Neural cell (in vitro differentiated cells): ENCODE data around the gene IKZF2. TPM values are rescaled to one million over a fixed set of nuclear protein-coding genes. Genes with fewer than 3 reads are reported as not detected.

ENCODE experiments used
- H2AFZ ChIP-seq: fragments of 200-600, 300-800 bp; sonication (generic), shearing (Covaris generic); 2 replicates; pipeline ENCODE4 v1.6.0; 2014; ENCODE audit warnings: low read depth, mild to moderate bottlenecking, antibody characterized with exemption, low read length, moderate library complexity
- H3F3A ChIP-seq: fragments of 200-600 bp; shearing (Covaris generic); 2 replicates; pipeline ENCODE4 v1.6.1; 2016; ENCODE audit warnings: mild to moderate bottlenecking, moderate library complexity, mixed read lengths, antibody characterized with exemption, low read length; ENCODE audit not compliant: insufficient read depth, poor library complexity, severe bottlenecking
- H3K27ac ChIP-seq: fragments of 200-600, 300-800 bp; sonication (generic), shearing (Covaris generic); 2 replicates; pipeline ENCODE4 v1.5.1; 2014; ENCODE audit warnings: mild to moderate bottlenecking, low read length, moderate library complexity
- H3K27me3 ChIP-seq: fragments of 300-800, 200-600 bp; sonication (generic), shearing (Covaris generic); 2 replicates; pipeline ENCODE4 v1.6.0; 2014; ENCODE audit warnings: mild to moderate bottlenecking, low read depth, low read length, moderate library complexity; ENCODE audit not compliant: insufficient read depth
- H3K36me3 ChIP-seq: fragments of 300-800, 200-600 bp; sonication (generic), shearing (Covaris generic); 2 replicates; pipeline ENCODE4 v1.5.1; 2014; ENCODE audit warnings: mild to moderate bottlenecking, antibody characterized with exemption, low read length, moderate library complexity; ENCODE audit not compliant: insufficient read depth
- H3K4me2 ChIP-seq: fragments of 300-800, 200-600 bp; sonication (generic), shearing (Covaris generic); 2 replicates; pipeline ENCODE4 v1.6.0; 2014; ENCODE audit warnings: mild to moderate bottlenecking, low read length
- H3K4me3 ChIP-seq: fragments of 300-800, 200-600 bp; sonication (generic), shearing (Covaris generic); 2 replicates; pipeline ENCODE4 v1.5.1; 2014; ENCODE audit warnings: mild to moderate bottlenecking, low read length, moderate library complexity
- H3K79me2 ChIP-seq: fragments of 200-600 bp; shearing (Covaris generic); replicated peaks from 2 replicates; pipeline ENCODE4 v1.6.0; 2014; ENCODE audit warnings: mild to moderate bottlenecking, low read length, moderate library complexity; ENCODE audit not compliant: insufficient read depth
- H3K9ac ChIP-seq: fragments of 300-800, 200-600 bp; sonication (generic), shearing (Covaris generic); 2 replicates; pipeline ENCODE4 v1.6.1; 2016; ENCODE audit warnings: mild to moderate bottlenecking, low read length, mixed read lengths
- H3K9me2 ChIP-seq: fragments of 200-600 bp; shearing (Covaris generic); 2 replicates; pipeline ENCODE4 v1.6.1; 2016; ENCODE audit warnings: mild to moderate bottlenecking, low read length, mixed read lengths; ENCODE audit not compliant: insufficient read depth
- H3K9me3 ChIP-seq: fragments of 200-600, 300-800 bp; sonication (generic), shearing (Covaris generic); 2 replicates; pipeline ENCODE4 v1.6.1; 2016; ENCODE audit warnings: mild to moderate bottlenecking, mixed run types, low read length, moderate library complexity, mixed read lengths
- H4K20me1 ChIP-seq: fragments of 200-600 bp; shearing (Covaris generic); 2 replicates; pipeline ENCODE4 v1.6.1; 2016; ENCODE audit warnings: mild to moderate bottlenecking, mixed run types; ENCODE audit not compliant: insufficient read depth
- EP300 ChIP-seq: fragments of 450-650 bp; conservative IDR thresholded peaks from 2 replicates; pipeline ENCODE4 v1.6.1; 2014; ENCODE audit warnings: antibody characterized with exemption, mild to moderate bottlenecking, moderate library complexity; ENCODE audit not compliant: poor library complexity, severe bottlenecking
- EZH2 ChIP-seq: fragments of 200-600, 300-800 bp; shearing (Covaris generic), sonication (generic); IDR thresholded peaks from 2 replicates; pipeline ENCODE4 v1.6.1; 2014; ENCODE audit warnings: antibody characterized with exemption, low read length, borderline replicate concordance, mild to moderate bottlenecking; ENCODE audit not compliant: insufficient read depth, poor library complexity, severe bottlenecking
- MXI1 ChIP-seq: fragments of 450-650 bp; conservative IDR thresholded peaks from 2 replicates; pipeline ENCODE4 v1.6.1; 2014; ENCODE audit warnings: antibody characterized with exemption, mild to moderate bottlenecking; ENCODE audit not compliant: poor library complexity, severe bottlenecking
- POLR2AphosphoS5 ChIP-seq: IDR thresholded peaks from 2 replicates; pipeline ENCODE4 v1.6.1; 2012
- RAD21 ChIP-seq: fragments of 450-650 bp; conservative IDR thresholded peaks from 2 replicates; pipeline ENCODE4 v1.6.1; 2014; ENCODE audit warnings: antibody characterized with exemption, mild to moderate bottlenecking, moderate library complexity
- SMC3 ChIP-seq: fragments of 450-650 bp; conservative IDR thresholded peaks from 2 replicates; pipeline ENCODE4 v1.6.1; 2014; ENCODE audit warnings: antibody characterized with exemption, mild to moderate bottlenecking, moderate library complexity; ENCODE audit not compliant: poor library complexity
- TAF1 ChIP-seq: IDR thresholded peaks from 2 replicates; pipeline ENCODE4 v1.6.1; 2012; ENCODE audit warnings: low read depth
- polyA plus RNA-seq: library from polyadenylated mRNA; depleted of rRNA; stranded (reverse); fragments of >200 nt; gene quantifications from 2 replicates; pipeline ENCODE4 v1.2.3, GENCODE V29; 2014
- TF ChIP-seq, protein P1 (sequence below): fragments of 450-650 bp; IDR thresholded peaks from 2 replicates; pipeline ENCODE4 v1.5.1; 2014; ENCODE audit warnings: antibody characterized with exemption, mild to moderate bottlenecking, moderate library complexity; ENCODE audit not compliant: poor library complexity, severe bottlenecking
- TF ChIP-seq, protein P2 (sequence below): IDR thresholded peaks from 2 replicates; pipeline ENCODE4 v1.6.1; 2012; ENCODE audit warnings: borderline replicate concordance

Gene IKZF2
- polyA plus RNA-seq, 1 donor from 2014 or later, result 5.6 TPM

DNA sequence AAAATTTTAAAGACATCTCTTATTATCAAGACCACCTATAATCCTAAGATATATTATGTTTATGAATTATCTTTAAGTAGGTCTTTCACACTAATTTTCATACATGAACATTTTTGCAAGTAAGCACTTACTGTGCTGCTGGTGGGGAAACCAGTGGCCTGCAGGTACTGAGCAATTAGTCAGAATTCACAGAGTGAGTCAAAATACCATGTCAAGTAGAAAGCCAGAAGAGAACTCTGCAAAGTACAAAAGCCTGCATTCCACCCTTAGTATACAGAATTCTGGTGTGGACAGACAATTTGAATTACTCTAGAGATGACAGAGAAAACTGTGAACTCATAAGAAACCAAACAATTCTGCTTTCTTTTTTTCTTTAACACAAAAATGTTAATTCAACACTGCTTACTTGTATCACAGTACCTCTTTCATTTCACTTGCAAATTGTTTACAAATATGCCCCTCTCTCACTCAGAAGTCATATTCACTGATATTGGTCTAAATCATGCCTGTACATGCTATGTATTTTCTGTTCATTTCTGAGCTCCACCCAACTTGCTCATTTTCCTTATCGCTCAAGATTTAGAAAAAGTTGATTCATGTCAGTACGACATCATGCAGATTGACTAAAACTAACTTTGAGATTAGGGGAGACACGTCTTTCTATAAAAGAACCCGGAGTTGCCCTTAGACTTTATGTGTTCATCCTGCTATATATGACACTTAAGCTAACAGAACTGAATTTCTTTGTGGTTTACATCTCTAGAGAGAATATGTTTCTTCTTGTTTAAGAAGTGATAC, 182.9 kb downstream of the IKZF2 start:
- Histone ChIP-seq H3K9me2 (no peaks in the 10 kb centered on the region), H3K9me3 (no peaks in the 10 kb centered on the region), H3K79me2 (no peaks in the 10 kb centered on the region), H3K27me3 (no peaks in the 10 kb centered on the region), H3K4me3 (no peak overlapping the region), H3K4me2 (no peak overlapping the region), H4K20me1 (no peaks in the 10 kb centered on the region), H2AFZ (no peak overlapping the region), H3K27ac (no peak overlapping the region), H3K9ac (no peak overlapping the region), H3F3A (no peaks in the 10 kb centered on the region), H3K36me3 (no peaks in the 10 kb centered on the region)
- TF ChIP-seq, protein P1, sequence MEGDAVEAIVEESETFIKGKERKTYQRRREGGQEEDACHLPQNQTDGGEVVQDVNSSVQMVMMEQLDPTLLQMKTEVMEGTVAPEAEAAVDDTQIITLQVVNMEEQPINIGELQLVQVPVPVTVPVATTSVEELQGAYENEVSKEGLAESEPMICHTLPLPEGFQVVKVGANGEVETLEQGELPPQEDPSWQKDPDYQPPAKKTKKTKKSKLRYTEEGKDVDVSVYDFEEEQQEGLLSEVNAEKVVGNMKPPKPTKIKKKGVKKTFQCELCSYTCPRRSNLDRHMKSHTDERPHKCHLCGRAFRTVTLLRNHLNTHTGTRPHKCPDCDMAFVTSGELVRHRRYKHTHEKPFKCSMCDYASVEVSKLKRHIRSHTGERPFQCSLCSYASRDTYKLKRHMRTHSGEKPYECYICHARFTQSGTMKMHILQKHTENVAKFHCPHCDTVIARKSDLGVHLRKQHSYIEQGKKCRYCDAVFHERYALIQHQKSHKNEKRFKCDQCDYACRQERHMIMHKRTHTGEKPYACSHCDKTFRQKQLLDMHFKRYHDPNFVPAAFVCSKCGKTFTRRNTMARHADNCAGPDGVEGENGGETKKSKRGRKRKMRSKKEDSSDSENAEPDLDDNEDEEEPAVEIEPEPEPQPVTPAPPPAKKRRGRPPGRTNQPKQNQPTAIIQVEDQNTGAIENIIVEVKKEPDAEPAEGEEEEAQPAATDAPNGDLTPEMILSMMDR, result no peak
- TF ChIP-seq RAD21 (no peak), MXI1 (no peak), EP300 (no peak), POLR2AphosphoS5 (no peak), SMC3 (no peak), TAF1 (no peak)

DNA sequence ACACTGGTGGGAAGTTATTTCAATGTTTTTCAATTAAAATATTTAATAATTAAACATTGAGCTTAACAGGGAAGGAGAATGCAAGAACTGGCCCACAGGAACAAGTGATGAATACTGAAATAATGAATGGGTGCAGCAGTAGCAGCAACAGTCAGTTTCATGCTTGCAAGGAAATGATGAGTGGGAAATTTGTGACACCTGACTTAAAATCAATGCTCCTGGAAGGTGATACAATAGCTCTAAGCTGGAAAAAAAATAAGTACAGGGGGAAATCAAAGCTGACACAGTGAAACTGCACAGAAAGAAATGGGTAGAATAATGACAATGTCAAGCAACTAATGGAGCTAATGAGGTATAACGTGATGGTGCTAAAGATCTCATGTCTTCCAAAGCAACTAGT, 184.5 kb downstream of the IKZF2 start:
- H4K20me1 ChIP-seq, result no peaks in the 10 kb centered on the region
- no peak overlapping the region for H2AFZ ChIP-seq
- H3K27me3 ChIP-seq, result no peaks in the 10 kb centered on the region
- TF ChIP-seq POLR2AphosphoS5, result no peak
- no peak overlapping the region for H3K4me3 ChIP-seq
- H3K9ac ChIP-seq, result no peak overlapping the region
- H3K4me2 ChIP-seq, result no peak overlapping the region
- no peaks in the 10 kb centered on the region for H3K9me3 ChIP-seq
- no peaks in the 10 kb centered on the region for H3K79me2 ChIP-seq
- H3K9me2 ChIP-seq, result no peaks in the 10 kb centered on the region
- H3F3A ChIP-seq, result no peaks in the 10 kb centered on the region
- H3K36me3 ChIP-seq, result no peaks in the 10 kb centered on the region
- H3K27ac ChIP-seq, result no peak overlapping the region

DNA sequence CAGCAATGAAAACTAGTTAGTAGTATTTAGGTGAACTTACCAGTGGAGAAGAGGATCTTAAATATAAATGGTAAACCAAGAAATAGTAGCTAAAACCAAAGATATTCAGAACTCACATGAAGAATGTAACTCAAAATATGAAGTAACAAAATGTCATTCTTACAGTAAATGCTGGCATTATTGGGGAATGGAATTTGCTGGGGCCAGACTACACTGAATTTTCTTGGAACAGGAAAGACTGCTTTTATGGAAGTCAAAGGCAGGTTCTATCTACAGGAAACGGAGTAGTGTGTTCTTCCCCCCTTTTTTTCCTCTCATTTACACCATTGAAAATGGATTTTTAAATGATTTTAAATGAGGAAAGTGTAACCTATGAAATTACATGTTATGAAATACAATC, 188.7 kb downstream of the IKZF2 start:
- Histone ChIP-seq H3K4me2 (no peak overlapping the region), H3K36me3 (no peaks in the 10 kb centered on the region), H3K79me2 (no peaks in the 10 kb centered on the region), H3K9me3 (no peaks in the 10 kb centered on the region), H3K27me3 (no peaks in the 10 kb centered on the region), H3K9ac (no peak overlapping the region), H3K9me2 (no peaks in the 10 kb centered on the region), H3K4me3 (no peak overlapping the region), H4K20me1 (no peaks in the 10 kb centered on the region), H3F3A (no peaks in the 10 kb centered on the region), H2AFZ (no peak overlapping the region), H3K27ac (no peak overlapping the region)
- no peak for TF ChIP-seq POLR2AphosphoS5
- TF ChIP-seq, protein P1, result no peak
- TF ChIP-seq TAF1, result no peak
- TF ChIP-seq EZH2, result no peak
- no peak for TF ChIP-seq MXI1
- no peak for TF ChIP-seq EP300
- TF ChIP-seq SMC3, result no peak
- no peak for TF ChIP-seq RAD21
- TF ChIP-seq, protein P2, sequence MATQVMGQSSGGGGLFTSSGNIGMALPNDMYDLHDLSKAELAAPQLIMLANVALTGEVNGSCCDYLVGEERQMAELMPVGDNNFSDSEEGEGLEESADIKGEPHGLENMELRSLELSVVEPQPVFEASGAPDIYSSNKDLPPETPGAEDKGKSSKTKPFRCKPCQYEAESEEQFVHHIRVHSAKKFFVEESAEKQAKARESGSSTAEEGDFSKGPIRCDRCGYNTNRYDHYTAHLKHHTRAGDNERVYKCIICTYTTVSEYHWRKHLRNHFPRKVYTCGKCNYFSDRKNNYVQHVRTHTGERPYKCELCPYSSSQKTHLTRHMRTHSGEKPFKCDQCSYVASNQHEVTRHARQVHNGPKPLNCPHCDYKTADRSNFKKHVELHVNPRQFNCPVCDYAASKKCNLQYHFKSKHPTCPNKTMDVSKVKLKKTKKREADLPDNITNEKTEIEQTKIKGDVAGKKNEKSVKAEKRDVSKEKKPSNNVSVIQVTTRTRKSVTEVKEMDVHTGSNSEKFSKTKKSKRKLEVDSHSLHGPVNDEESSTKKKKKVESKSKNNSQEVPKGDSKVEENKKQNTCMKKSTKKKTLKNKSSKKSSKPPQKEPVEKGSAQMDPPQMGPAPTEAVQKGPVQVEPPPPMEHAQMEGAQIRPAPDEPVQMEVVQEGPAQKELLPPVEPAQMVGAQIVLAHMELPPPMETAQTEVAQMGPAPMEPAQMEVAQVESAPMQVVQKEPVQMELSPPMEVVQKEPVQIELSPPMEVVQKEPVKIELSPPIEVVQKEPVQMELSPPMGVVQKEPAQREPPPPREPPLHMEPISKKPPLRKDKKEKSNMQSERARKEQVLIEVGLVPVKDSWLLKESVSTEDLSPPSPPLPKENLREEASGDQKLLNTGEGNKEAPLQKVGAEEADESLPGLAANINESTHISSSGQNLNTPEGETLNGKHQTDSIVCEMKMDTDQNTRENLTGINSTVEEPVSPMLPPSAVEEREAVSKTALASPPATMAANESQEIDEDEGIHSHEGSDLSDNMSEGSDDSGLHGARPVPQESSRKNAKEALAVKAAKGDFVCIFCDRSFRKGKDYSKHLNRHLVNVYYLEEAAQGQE, result no peak
